NB4 (cell line): ENCODE data around the gene VGF.
A peak's percentile ranks its signal among the peaks of the same experiment; 100 is the strongest.

Experiments used
- DNase-seq: peaks from one replicate; pipeline ENCODE4 v3.0.0; 2010; ENCODE audit warnings: low read depth
- H3K4me3 ChIP-seq: one replicate; pipeline ENCODE4 v1.5.1; 2011; ENCODE audit warnings: mild to moderate bottlenecking, low read depth, low read length, moderate library complexity
- CTCF ChIP-seq: IDR thresholded peaks from one replicate; pipeline ENCODE4 v1.5.1; 2012; ENCODE audit warnings: low read depth, low read length
- MAX ChIP-seq: IDR thresholded peaks from 2 replicates; pipeline ENCODE4 v1.6.1; 2011; ENCODE audit warnings: low read depth, low read length
- MYC ChIP-seq: IDR thresholded peaks from 2 replicates; pipeline ENCODE4 v1.6.1; 2011; ENCODE audit warnings: low read depth, low read length
- POLR2A ChIP-seq: IDR thresholded peaks from 2 replicates; pipeline ENCODE4 v1.6.1; 2011; ENCODE audit warnings: mild to moderate bottlenecking; ENCODE audit not compliant: insufficient read length; ENCODE audit errors: extremely low read depth

VGF gene

GRCh38 chr7:101186844-101187428 is 21.6 kb upstream of the VGF start:
- H3K4me3 ChIP-seq: no peak overlapping the region
- peak; percentile 59 for DNase-seq
- TF ChIP-seq MAX (0 out of 2 replicates have a peak, but pooled peaks have one; percentile 18), POLR2A (no peak)

GRCh38 chr7:101186194-101186593 is 20.8 kb upstream of the VGF start:
- H3K4me3 ChIP-seq: no peak overlapping the region
- DNase-seq: no peak
- TF ChIP-seq MYC (no peak), CTCF (no peak), MAX (no peak)

GRCh38 chr7:101185258-101185839 is 20.0 kb upstream of the VGF start:
- no peak for DNase-seq
- TF ChIP-seq MYC (no peak), CTCF (no peak), POLR2A (no peak), MAX (no peak)
- H3K4me3 ChIP-seq: no peak overlapping the region

GRCh38 chr7:101180130-101180755 is 14.9 kb upstream of the VGF start, which contains the start of gene NAT16:
Gene NAT16 (minus strand): TSS chr7:101180293. CDS start chr7:101174807, 5,486 bp downstream.
- no peak within 1 kb of the TSS for H3K4me3 ChIP-seq
- peak; percentile 9 for DNase-seq
- TF ChIP-seq POLR2A (no peak), CTCF (no peak), MYC (no peak), MAX (no peak)

GRCh38 chr7:101179713-101180112 is 14.3 kb upstream of the VGF start:
- DNase-seq: peak; percentile 2
- TF ChIP-seq MAX (no peak), CTCF (no peak), POLR2A (no peak), MYC (no peak)
- H3K4me3 ChIP-seq: no peak overlapping the region

- DNase-seq: peak; percentile 37
- no peak overlapping the region for H3K4me3 ChIP-seq
- no peak for TF ChIP-seq MYC
- TF ChIP-seq CTCF: no peak
- TF ChIP-seq POLR2A: no peak
- TF ChIP-seq MAX: no peak
Observed at GRCh38 chr7:101179117-101179516, 13.7 kb upstream of the VGF start.
